HepG2 (cell line): ENCODE data around the gene LTV1. TPM values are rescaled to one million over a fixed set of nuclear protein-coding genes. Genes with fewer than 3 reads are reported as not detected.

ENCODE experiments used
- CENPX ChIP-seq: sonication (generic); formaldehyde crosslinking; IDR thresholded peaks from 2 replicates; pipeline ENCODE4 v1.9.0; 2021; ENCODE audit warnings: mild to moderate bottlenecking, missing genetic modification reagents, moderate library complexity
- DR1 ChIP-seq: sonication (generic); formaldehyde crosslinking; IDR thresholded peaks from 2 replicates; pipeline ENCODE4 v1.8.0; 2021; ENCODE audit warnings: mild to moderate bottlenecking, missing genetic modification reagents, inconsistent platforms
- FOXO4 ChIP-seq: sonication (generic); formaldehyde crosslinking; conservative IDR thresholded peaks from 2 replicates; pipeline ENCODE4 v1.8.1; 2023; ENCODE audit warnings: missing genetic modification reagents
- RNF219 ChIP-seq: sonication (generic); formaldehyde crosslinking; IDR thresholded peaks from 2 replicates; pipeline ENCODE4 v1.5.0; 2020; ENCODE audit warnings: mild to moderate bottlenecking, missing genetic modification reagents
- SOX6 ChIP-seq, 2 experiments: fragments of 450-650 bp in 1 of 2; sonication (generic) in 1 of 2; formaldehyde crosslinking in 1 of 2; IDR thresholded peaks; 2 replicates each; pipeline versions ENCODE4 v1.4.0 to v1.6.1; 2017 to 2020; ENCODE audit warnings: antibody characterized with exemption in 1 of 2, mild to moderate bottlenecking in 1 of 2, missing genetic modification reagents in 1 of 2
- SP5 ChIP-seq: IDR thresholded peaks from 2 replicates; pipeline ENCODE4 v1.6.1; 2016; ENCODE audit warnings: low read depth, borderline replicate concordance
- TERF1 ChIP-seq: sonication (generic); formaldehyde crosslinking; IDR thresholded peaks from 2 replicates; pipeline ENCODE4 v1.8.0; 2022; ENCODE audit warnings: mild to moderate bottlenecking, missing genetic modification reagents, moderate library complexity
- ZMAT3 ChIP-seq: sonication (generic); formaldehyde crosslinking; conservative IDR thresholded peaks from 2 replicates; pipeline ENCODE4 v1.7.0; 2021; ENCODE audit warnings: missing genetic modification reagents
- ZMAT5 ChIP-seq: sonication (generic); formaldehyde crosslinking; IDR thresholded peaks from 2 replicates; pipeline ENCODE4 v1.5.0; 2020; ENCODE audit warnings: mild to moderate bottlenecking, low read depth, missing genetic modification reagents, borderline replicate concordance
- ZNF256 ChIP-seq: sonication (generic); formaldehyde crosslinking; conservative IDR thresholded peaks from 2 replicates; pipeline ENCODE4 v1.4.0; 2020; ENCODE audit warnings: missing genetic modification reagents
- ZNF276 ChIP-seq: sonication (generic); formaldehyde crosslinking; IDR thresholded peaks from 2 replicates; pipeline ENCODE4 v1.4.0; 2020; ENCODE audit warnings: mild to moderate bottlenecking, low read depth, missing genetic modification reagents
- ZNF367 ChIP-seq: sonication (generic); formaldehyde crosslinking; IDR thresholded peaks from 2 replicates; pipeline ENCODE4 v1.4.0; 2020; ENCODE audit warnings: missing genetic modification reagents, borderline replicate concordance
- ZNF512B ChIP-seq: sonication (generic); formaldehyde crosslinking; IDR thresholded peaks from 2 replicates; pipeline ENCODE4 v1.5.1; 2020; ENCODE audit warnings: missing genetic modification reagents, mild to moderate bottlenecking, borderline replicate concordance
- ZNF546 ChIP-seq: sonication (generic); formaldehyde crosslinking; conservative IDR thresholded peaks from 2 replicates; pipeline ENCODE4 v1.8.1; 2023; ENCODE audit warnings: mild to moderate bottlenecking, missing genetic modification reagents
- ZNF629 ChIP-seq: sonication (generic); formaldehyde crosslinking; conservative IDR thresholded peaks from 2 replicates; pipeline ENCODE4 v1.5.0; 2020; ENCODE audit warnings: missing genetic modification reagents
- polyA plus RNA-seq, 8 experiments: library from polyadenylated mRNA; depleted of rRNA in 3 of 8; stranded (reverse) in 7 of 8; unstranded in 1 of 8; fragments of >200 nt; fragmentation: Illumina TruSeq in 4 of 8; extraction: Trizol in 4 of 8; gene quantifications; 2 replicates each; pipeline versions ENCODE4 v1.2.1 to v1.2.3, GENCODE V29; 2011 to 2016; ENCODE audit warnings: low read depth in 4 of 8, missing spikeins in 1 of 8, mixed read lengths in 1 of 8; ENCODE audit not compliant: insufficient read depth in 1 of 8
- total RNA-seq, 5 experiments: library from RNA; depleted of rRNA; stranded (reverse); fragments of >200 nt; fragmentation: Illumina TruSeq; extraction: Trizol; gene quantifications; 2 replicates each; pipeline ENCODE4 v1.2.3, GENCODE V29; 2016; ENCODE audit warnings: low read depth in 1 of 5
- TF ChIP-seq, protein P1 (sequence below): IDR thresholded peaks from 2 replicates; pipeline ENCODE4 v1.6.1; 2016; ENCODE audit warnings: missing genetic modification reagents, missing compliant biosample characterization

Gene LTV1
- total and polyA plus RNA-seq, 2 of the 13 experiments (the other 11 are each of a cell fraction or from before 2014, with no cell fraction given), result 21.1 to 85.8 TPM

GRCh38 chr6:143842902-143843676 is at the start of gene LTV1 (continued):
- TF ChIP-seq ZNF512B (CRISPR knock-in tag) (peak; percentile 82; the same call in 1 of the 2 replicates), SOX6 (IDR thresholded peaks at IDR 0.05) (no peak), SOX6 (CRISPR knock-in tag; IDR thresholded peaks at IDR 0.05) (peak; percentile 83), ZNF256 (CRISPR knock-in tag) (peak; percentile 97), ZMAT5 (CRISPR knock-in tag) (no peak), DR1 (CRISPR knock-in tag) (peak; percentile 99), FOXO4 (CRISPR knock-in tag) (peak; percentile 96), RNF219 (CRISPR knock-in tag) (peak; percentile 99), ZNF546 (CRISPR knock-in tag) (peak; percentile 95), ZNF276 (CRISPR knock-in tag) (peak; percentile 96), ZNF629 (CRISPR knock-in tag) (peak; percentile 73), SP5 (CRISPR knock-in tag) (no peak), ZNF367 (CRISPR knock-in tag) (peak; percentile 94; the same call in 1 of the 2 replicates), CENPX (no peak), TERF1 (0 out of 2 replicates have a peak, but pooled peaks have one; percentile 34), ZMAT3 (CRISPR knock-in tag) (peak; percentile 97)
- TF ChIP-seq, protein P1, sequence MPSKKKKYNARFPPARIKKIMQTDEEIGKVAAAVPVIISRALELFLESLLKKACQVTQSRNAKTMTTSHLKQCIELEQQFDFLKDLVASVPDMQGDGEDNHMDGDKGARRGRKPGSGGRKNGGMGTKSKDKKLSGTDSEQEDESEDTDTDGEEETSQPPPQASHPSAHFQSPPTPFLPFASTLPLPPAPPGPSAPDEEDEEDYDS (CRISPR knock-in tag), result peak; percentile 88
